C4-2B (cell line): ENCODE results near the gene CYP27C1.

Experiments used
- H3K27ac ChIP-seq: fragments of 450-650 bp; 2 replicates; pipeline ENCODE4 v1.5.1; 2017
- CTCF ChIP-seq: fragments of 450-650 bp; conservative IDR thresholded peaks from 2 replicates; pipeline ENCODE4 v1.5.1; 2017; ENCODE audit warnings: mild to moderate bottlenecking
- ZFX ChIP-seq: fragments of 450-650 bp; IDR thresholded peaks from 2 replicates; pipeline ENCODE4 v1.6.1; 2017

CYP27C1 gene

GRCh38 chr2:127153691-127154158 is 66.4 kb downstream of the CYP27C1 start:
- H3K27ac ChIP-seq: no peak overlapping the region
- TF ChIP-seq CTCF (no peak), ZFX (no peak)

GRCh38 chr2:127150996-127151395 is 69.1 kb downstream of the CYP27C1 start:
- no peak for TF ChIP-seq CTCF
- TF ChIP-seq ZFX: no peak

GRCh38 chr2:127149384-127149783 is 70.7 kb downstream of the CYP27C1 start:
- TF ChIP-seq ZFX: no peak
- TF ChIP-seq CTCF: no peak
- H3K27ac ChIP-seq: no peak overlapping the region

More at GRCh38 chr2:127150996-127151395, 69.1 kb downstream of the CYP27C1 start:
- H3K27ac ChIP-seq: no peak overlapping the region

- H3K27ac ChIP-seq: no peak overlapping the region
- TF ChIP-seq ZFX: no peak
- TF ChIP-seq CTCF: no peak
These were observed 73.1 kb downstream of the CYP27C1 start for GRCh38 chr2:127146820-127147502.

- H3K27ac ChIP-seq: no peak overlapping the region
- TF ChIP-seq ZFX (no peak), CTCF (no peak)
These were observed 73.9 kb downstream of the CYP27C1 start for GRCh38 chr2:127146071-127146725.

GRCh38 chr2:127145280-127145895 is 74.7 kb downstream of the CYP27C1 start:
- TF ChIP-seq CTCF (no peak), ZFX (no peak)
- H3K27ac ChIP-seq: no peak overlapping the region
